K562 (cell line): ENCODE measurements around the gene PCDHB8.
"Not testable (repeated sequence)": the region's sequence is repeated elsewhere in the genome, so short reads cannot be mapped to it uniquely, and the experiment has no call there.

Experiments
- GATA2 ChIP-seq: sonication (generic); formaldehyde crosslinking; IDR thresholded peaks from 2 replicates; pipeline ENCODE4 v1.4.0; 2020; ENCODE audit warnings: mild to moderate bottlenecking, missing genetic modification reagents
- MCM3 ChIP-seq: fragments of 450-650 bp; IDR thresholded peaks from 2 replicates; pipeline ENCODE4 v1.6.1; 2016

- not testable (repeated sequence) for TF ChIP-seq MCM3, GATA2
Observed at GRCh38 chr5:141214583-141214982, 37.0 kb downstream of the PCDHB8 start.
